ENCODE results near the gene TMEM81.

- TF ChIP-seq CTCF (IDR thresholded peaks at IDR 0.05) (no peak), POLR2AphosphoS5 (IDR thresholded peaks at IDR 0.05) (no peak)
Observed at GRCh38 chr1:205118752-205119151, 34.5 kb upstream of the TMEM81 start.
